Small intestine (tissue), 7 donors: ENCODE data around the gene MNAT1. TPM values are rescaled to one million over a fixed set of nuclear protein-coding genes. Genes with fewer than 3 reads are reported as not detected.

Experiments used
- DNase-seq, 2 donors: peaks; one replicate each; pipeline versions ENCODE4 v3.0.0 to v3.0.0-alpha.2; 2013
- FAIRE-seq: peaks from 2 replicates; lab custom pipeline; 2012; peaks lifted over from hg19 to GRCh38; lab: Jason Lieb, UNC
- H3K27ac ChIP-seq, 3 donors: one replicate each; pipeline ENCODE4 v1.5.1; 2013; ENCODE audit warnings: low read length in 2 of 3, mild to moderate bottlenecking in 2 of 3, control low read depth in 1 of 3, inconsistent platforms in 1 of 3, low read depth in 1 of 3, moderate library complexity in 1 of 3
- H3K27me3 ChIP-seq, 3 donors: one replicate each; pipeline ENCODE4 v1.6.1; 2013; ENCODE audit warnings: low read length in 3 of 3, inconsistent platforms in 1 of 3; ENCODE audit not compliant: control insufficient read depth in 3 of 3, insufficient read depth in 3 of 3
- H3K36me3 ChIP-seq, 3 donors: one replicate each; pipeline ENCODE4 v1.6.1; 2013; ENCODE audit warnings: low read length in 3 of 3, inconsistent platforms in 1 of 3, low read depth in 1 of 3, mild to moderate bottlenecking in 1 of 3, moderate library complexity in 1 of 3; ENCODE audit not compliant: control insufficient read depth in 3 of 3, insufficient read depth in 2 of 3
- H3K4me1 ChIP-seq, 3 donors: one replicate each; pipeline ENCODE4 v1.6.1; 2013; ENCODE audit warnings: low read length in 2 of 3, inconsistent platforms in 1 of 3, low read depth in 1 of 3, mild to moderate bottlenecking in 1 of 3, moderate library complexity in 1 of 3; ENCODE audit not compliant: control insufficient read depth in 3 of 3, insufficient read depth in 2 of 3
- H3K4me3 ChIP-seq, 3 donors: one replicate each; pipeline ENCODE4 v1.5.1; 2013; ENCODE audit warnings: low read length in 3 of 3, control low read depth in 1 of 3, inconsistent platforms in 1 of 3, low read depth in 1 of 3, mild to moderate bottlenecking in 1 of 3, moderate library complexity in 1 of 3
- H3K9me3 ChIP-seq, 2 donors: one replicate each; pipeline ENCODE4 v1.6.1; 2013; ENCODE audit warnings: low read depth in 1 of 2, low read length in 1 of 2; ENCODE audit not compliant: control insufficient read depth in 2 of 2, insufficient read depth in 1 of 2
- WGBS, 3 donors: extraction: QIAGEN DNeasy Blood & Tissue Kit; methylation state at CpG; one replicate each; pipeline ENCODE4 v1.1.7; 2013; 5-methylcytosine and 5-hydroxymethylcytosine counted together
- polyA plus RNA-seq, 4 donors: library from polyadenylated mRNA; stranded (reverse) in 3 of 4; unstranded in 1 of 4; fragments of 200-250 nt in 3 of 4; fragments of 120-200 nt in 1 of 4; gene quantifications; one replicate each; pipeline versions ENCODE4 v1.2.1 to v1.2.3, GENCODE V29; 2013
- donor health status: healthy with polysubstance abuse.
- donor health status: control.
- donor health status: control.
- donor health status: Bipolar disorder and iron deficiency.
- donor health status: healthy.

The MNAT1 gene
- polyA plus RNA-seq, 4 donors = 9.5 to 28.7 (median 12.8) TPM

DNA sequence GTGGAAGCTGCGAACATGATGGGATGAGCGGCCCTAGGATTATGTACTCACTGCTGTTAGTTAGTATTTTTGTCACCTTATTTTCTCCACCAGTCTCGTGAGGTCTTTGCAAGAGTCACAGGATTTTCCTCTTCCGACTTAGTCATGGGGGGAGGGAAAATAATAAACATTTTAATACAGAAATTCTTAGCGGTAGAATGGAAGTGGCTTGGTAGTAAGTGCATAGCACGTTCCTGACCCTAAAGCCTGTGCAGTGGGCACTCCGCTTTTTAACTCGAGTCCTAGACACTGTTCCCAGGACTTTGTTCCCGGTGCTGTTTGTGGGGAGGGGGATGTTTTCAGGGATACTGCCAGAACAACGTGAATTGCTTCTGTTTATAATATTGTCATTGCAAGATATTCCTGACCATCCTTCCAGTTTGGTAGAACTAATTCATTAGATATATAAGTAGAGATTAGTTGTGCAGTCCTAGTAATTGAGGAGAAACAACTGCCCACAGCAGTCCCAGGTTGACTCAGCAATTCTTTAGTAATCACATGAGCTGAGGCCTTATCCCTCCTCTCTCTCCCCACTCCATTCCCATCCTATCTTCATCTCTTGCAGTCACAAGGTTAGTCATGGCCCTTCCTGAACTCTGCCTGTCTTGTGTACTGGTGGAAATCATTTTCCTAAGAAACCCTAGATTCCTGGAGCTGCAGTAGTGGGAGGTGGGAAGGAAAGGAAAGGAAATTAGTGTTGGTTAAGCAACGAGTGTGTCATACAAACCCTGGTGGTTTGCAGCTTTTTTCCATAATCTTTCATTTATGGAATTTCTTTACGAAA is 247.3 kb downstream of the MNAT1 start:
- H3K4me1 ChIP-seq = peaks cover 2 to 7% (median 5%) of the 10 kb centered on the region in 3 donors
- H3K36me3 ChIP-seq = peaks cover 0 to 4% (median 0%) of the 10 kb centered on the region in 3 donors
- H3K27ac ChIP-seq = peak overlapping the region in 2 of 3 donors; percentile 83 to 91
- H3K9me3 ChIP-seq = no peaks in the 10 kb centered on the region
- H3K4me3 ChIP-seq = peak overlapping the region; percentile 56 to 88 (median 86)
- DNase-seq (peak in 1 of 2 donors; percentile 71), FAIRE-seq (no peak)
- no peaks in the 10 kb centered on the region for H3K27me3 ChIP-seq
- WGBS, 3 donors = 9 to 12% (median 11%) methylated on average over 12 of the region's 12 CpGs

DNA sequence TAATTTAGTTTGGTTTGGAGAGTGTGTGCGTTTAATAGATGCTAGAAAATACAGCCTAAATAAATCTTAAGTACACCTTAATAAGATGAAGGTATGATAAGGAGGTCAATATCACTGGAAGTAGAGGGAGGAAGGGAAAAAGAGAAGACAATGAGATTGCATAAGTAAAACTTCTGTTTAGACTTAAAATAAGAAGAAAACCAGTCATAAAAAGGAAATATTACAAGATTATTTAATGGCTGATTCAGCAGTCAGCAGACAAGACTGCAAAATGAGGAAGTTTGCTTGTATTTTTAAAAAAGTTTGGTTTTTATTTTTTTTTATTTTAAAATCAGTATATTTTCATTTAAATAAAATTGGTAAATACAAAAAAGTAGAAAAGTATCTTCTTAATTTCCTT is 249.6 kb downstream of the MNAT1 start:
- no peak overlapping the region for H3K27ac ChIP-seq
- FAIRE-seq = no peak
- peaks cover 0 to 4% (median 0%) of the 10 kb centered on the region in 3 donors for H3K36me3 ChIP-seq
- H3K4me1 ChIP-seq = peaks cover 2 to 7% (median 5%) of the 10 kb centered on the region in 3 donors
- H3K4me3 ChIP-seq = no peak overlapping the region
- no peaks in the 10 kb centered on the region for H3K27me3 ChIP-seq
- DNase-seq = no peak
- whole genome bisulfite sequencing, 3 donors = 90 to 94% (median 93%) methylated on average over 1 of the region's 1 CpG
- H3K9me3 ChIP-seq = no peaks in the 10 kb centered on the region

DNA sequence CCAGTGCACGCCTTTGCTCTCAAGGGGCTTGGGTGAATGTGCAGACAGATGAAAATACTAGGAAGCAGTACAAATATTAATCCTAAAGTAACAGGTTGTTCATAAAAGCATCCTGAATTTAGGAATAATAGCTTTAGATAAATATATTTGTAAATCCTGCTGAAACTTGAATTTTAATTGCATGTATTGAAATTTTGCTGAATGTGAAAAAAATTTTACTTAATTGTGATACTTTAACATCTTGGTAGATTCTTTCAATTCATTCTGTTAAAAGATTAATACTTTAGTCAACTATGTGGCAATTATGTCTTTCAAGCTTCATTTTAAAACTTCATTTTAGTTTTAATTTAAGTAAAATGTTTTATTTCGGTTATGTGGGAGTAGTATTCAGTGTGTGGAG is 251.9 kb downstream of the MNAT1 start:
- DNase-seq (no peak), FAIRE-seq (no peak)
- Histone ChIP-seq H3K4me1 (peaks cover 2 to 7% (median 3%) of the 10 kb centered on the region in 3 donors), H3K4me3 (no peak overlapping the region), H3K27ac (peak overlapping the region in 1 of 3 donors; percentile 11), H3K36me3 (peaks cover 0 to 8% (median 0%) of the 10 kb centered on the region in 3 donors), H3K9me3 (no peaks in the 10 kb centered on the region), H3K27me3 (no peaks in the 10 kb centered on the region)
- WGBS, 3 donors = 92 to 96% (median 95%) methylated on average over 2 of the region's 2 CpGs

DNA sequence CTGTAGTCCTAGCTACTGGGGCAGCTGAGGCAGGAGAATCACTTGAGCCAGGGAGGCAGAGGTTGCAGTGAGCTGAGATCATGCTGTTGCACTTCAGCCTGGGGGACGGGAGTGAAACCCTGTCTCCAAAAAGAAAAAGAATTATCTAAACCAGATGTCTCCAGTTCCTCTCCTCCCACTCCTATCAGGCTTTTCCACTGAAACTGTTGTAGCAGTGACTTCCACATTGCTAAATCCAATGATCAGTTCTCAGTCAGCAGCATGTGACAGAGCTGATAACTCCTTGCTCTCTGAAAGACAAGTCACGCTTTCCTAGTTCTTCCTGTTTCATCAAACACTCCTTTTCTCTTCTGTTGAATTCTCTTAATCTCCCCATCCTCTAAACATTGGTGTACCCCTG is 255.0 kb downstream of the MNAT1 start:
- peak in 1 of 2 donors; percentile 32 for DNase-seq

DNA sequence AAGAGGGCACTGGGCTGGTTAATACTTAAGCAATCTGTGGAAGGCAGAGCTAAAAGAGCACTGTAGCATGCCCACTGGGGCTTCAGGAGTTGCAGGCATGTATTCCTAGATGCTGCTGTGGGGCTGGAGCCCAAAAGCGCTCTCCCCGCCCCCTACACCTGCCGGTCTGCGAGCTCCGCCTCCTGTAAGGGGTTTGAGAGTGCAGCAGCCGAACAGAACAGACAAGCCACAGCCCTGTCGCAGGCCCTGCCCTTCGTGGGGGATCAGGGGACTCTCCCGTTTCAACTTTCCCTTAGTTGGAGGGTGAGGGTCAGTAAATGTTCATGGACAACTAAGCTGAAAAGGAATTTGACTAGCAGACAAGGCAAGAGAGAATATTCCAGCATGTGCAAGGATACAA is 264.1 kb downstream of the MNAT1 start:
- no peaks in the 10 kb centered on the region for H3K4me1 ChIP-seq
- no peak overlapping the region for H3K4me3 ChIP-seq
- no peaks in the 10 kb centered on the region for H3K27me3 ChIP-seq
- 95 to 96% (median 95%) methylated on average over 9 of the region's 9 CpGs for WGBS, 3 donors
- DNase-seq = no peak
- H3K36me3 ChIP-seq = peaks cover 0 to 11% (median 0%) of the 10 kb centered on the region in 3 donors
- H3K9me3 ChIP-seq = peaks cover 0 to 14% of the 10 kb centered on the region in 2 donors
- FAIRE-seq = no peak
- no peak overlapping the region for H3K27ac ChIP-seq

More for the DNA sequence above, 255.0 kb downstream of the MNAT1 start:
- Histone ChIP-seq H3K4me3 (no peak overlapping the region), H3K36me3 (peaks cover 0 to 15% (median 0%) of the 10 kb centered on the region in 3 donors), H3K4me1 (no peaks in the 10 kb centered on the region), H3K27me3 (no peaks in the 10 kb centered on the region), H3K9me3 (no peaks in the 10 kb centered on the region), H3K27ac (no peak overlapping the region)
- FAIRE-seq = no peak
- 81 to 90% (median 89%) methylated on average over 2 of the region's 2 CpGs for WGBS, 3 donors

DNA sequence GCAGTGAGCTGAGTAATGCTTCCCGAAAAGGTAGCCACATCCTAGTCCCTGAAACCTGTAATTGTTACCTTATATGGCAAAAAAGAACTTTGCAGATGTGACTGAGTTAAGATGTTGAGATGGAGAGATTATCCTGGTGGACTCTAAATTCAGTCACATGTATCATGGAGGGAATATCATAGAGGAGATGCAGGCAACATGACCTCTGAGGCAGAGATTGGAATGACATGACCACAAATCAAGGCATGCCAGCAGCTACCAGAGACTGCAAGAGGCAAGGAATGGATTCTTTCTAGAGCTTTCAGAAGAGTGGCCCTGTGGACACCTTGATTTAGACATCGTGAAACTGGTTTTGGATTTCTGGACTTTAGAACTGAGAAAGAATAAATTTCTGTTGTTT is 265.0 kb downstream of the MNAT1 start:
- Histone ChIP-seq H3K4me1 (no peaks in the 10 kb centered on the region), H3K36me3 (peaks cover 0 to 8% (median 0%) of the 10 kb centered on the region in 3 donors), H3K27ac (no peak overlapping the region), H3K9me3 (peaks cover 0 to 14% of the 10 kb centered on the region in 2 donors), H3K4me3 (no peak overlapping the region), H3K27me3 (no peaks in the 10 kb centered on the region)
- no peak for DNase-seq
- no peak for FAIRE-seq
- 94 to 98% (median 94%) methylated on average over 2 of the region's 2 CpGs for WGBS, 3 donors

DNA sequence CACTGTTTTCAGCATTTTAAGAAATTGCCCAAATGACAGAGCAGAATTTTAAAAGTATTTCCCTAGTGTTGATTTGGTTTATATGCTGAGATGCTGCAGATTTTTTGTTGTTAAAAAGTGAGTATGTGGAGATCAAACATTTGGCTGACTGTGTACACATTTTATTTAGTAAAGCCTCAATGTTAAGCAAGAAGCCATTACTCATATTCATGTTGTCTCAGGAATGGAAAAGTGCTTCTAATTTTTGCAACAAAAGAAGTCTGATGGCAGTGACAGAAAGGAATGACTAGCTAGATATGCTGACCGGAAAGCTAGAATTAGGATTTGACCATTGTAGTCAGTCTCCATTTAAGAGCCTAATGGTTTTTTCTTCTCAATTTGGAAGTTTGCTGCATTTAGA is 269.0 kb downstream of the MNAT1 start:
- Histone ChIP-seq H3K4me1 (no peaks in the 10 kb centered on the region), H3K9me3 (peaks cover 0 to 1% of the 10 kb centered on the region in 2 donors), H3K27me3 (no peaks in the 10 kb centered on the region), H3K4me3 (no peak overlapping the region), H3K36me3 (peaks cover 0 to 2% (median 0%) of the 10 kb centered on the region in 3 donors), H3K27ac (no peak overlapping the region)
- no peak for DNase-seq
- FAIRE-seq = no peak
- 94 to 97% (median 96%) methylated on average over 1 of the region's 1 CpG for WGBS, 3 donors

DNA sequence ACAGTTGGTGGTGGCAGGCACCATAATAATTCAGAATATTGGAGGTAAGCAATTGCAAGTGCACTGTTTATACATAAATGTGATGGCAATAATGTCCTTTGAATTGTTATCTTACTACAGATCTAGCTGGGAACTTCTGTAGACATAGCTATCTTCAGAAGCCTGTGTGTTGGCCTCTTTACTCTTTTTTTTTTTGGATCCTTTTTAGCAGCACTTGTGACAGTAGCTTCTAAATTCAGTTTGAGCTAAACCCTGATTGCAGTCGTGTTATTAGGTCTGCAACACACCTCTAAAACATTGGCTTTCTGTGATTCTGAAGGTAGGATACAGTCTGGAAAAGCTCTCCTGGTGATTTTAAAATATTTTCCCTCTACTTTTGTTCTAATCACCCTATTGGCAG is 285.0 kb downstream of the MNAT1 start:
- H3K27ac ChIP-seq = no peak overlapping the region
- no peak for FAIRE-seq

More for the DNA sequence above, 285.0 kb downstream of the MNAT1 start:
- H3K36me3 ChIP-seq = no peaks in the 10 kb centered on the region
- H3K4me3 ChIP-seq = no peak overlapping the region
- H3K9me3 ChIP-seq = peaks cover 0 to 7% of the 10 kb centered on the region in 2 donors
- no peak for DNase-seq
- no peaks in the 10 kb centered on the region for H3K27me3 ChIP-seq
- WGBS, 3 donors = 76 to 83% (median 82%) methylated on average over 1 of the region's 1 CpG
- H3K4me1 ChIP-seq = no peaks in the 10 kb centered on the region
